CD14-positive monocyte (primary cell): Measurements from ENCODE around the gene KIF3A. TPM values are rescaled to one million over a fixed set of nuclear protein-coding genes. Genes with fewer than 3 reads are reported as not detected.

ENCODE experiments used
- DNase-seq, 3 donors: peaks; one replicate each; pipeline ENCODE4 v3.0.0-alpha.2; 2011 to 2022
- H2AFZ ChIP-seq: 2 replicates; pipeline ENCODE4 v1.6.0; 2012; ENCODE audit warnings: mild to moderate bottlenecking, low read depth, low read length, inconsistent platforms; ENCODE audit not compliant: insufficient read depth, poor library complexity, severe bottlenecking
- H3K27ac ChIP-seq, 2 donors: 1 replicate in 1 of 2; 2 replicates in 1 of 2; pipeline ENCODE4 v1.5.1; 2012 to 2013; ENCODE audit warnings: low read length in 2 of 2, control low read depth in 1 of 2, inconsistent platforms in 1 of 2, low read depth in 1 of 2, mild to moderate bottlenecking in 1 of 2
- H3K27me3 ChIP-seq, 2 donors: one replicate each; pipeline versions ENCODE4 v1.6.0 to v1.6.1; 2011 to 2013; ENCODE audit warnings: low read length in 2 of 2; ENCODE audit not compliant: control insufficient read depth in 2 of 2, insufficient read depth in 2 of 2
- H3K36me3 ChIP-seq, 2 donors: replicated peaks in 1 of 2; 1 replicate in 1 of 2; 2 replicates in 1 of 2; pipeline versions ENCODE4 v1.5.1 to v1.6.1; 2012 to 2013; ENCODE audit warnings: low read length in 2 of 2, control low read depth in 1 of 2, inconsistent platforms in 1 of 2, mild to moderate bottlenecking in 1 of 2; ENCODE audit not compliant: insufficient read depth in 2 of 2, control insufficient read depth in 1 of 2
- H3K4me1 ChIP-seq, 2 donors: 1 replicate in 1 of 2; 2 replicates in 1 of 2; pipeline versions ENCODE4 v1.5.1 to v1.6.1; 2012 to 2013; ENCODE audit warnings: low read length in 2 of 2, control low read depth in 1 of 2, inconsistent platforms in 1 of 2, mild to moderate bottlenecking in 1 of 2, moderate library complexity in 1 of 2; ENCODE audit not compliant: insufficient read depth in 2 of 2, control insufficient read depth in 1 of 2
- H3K4me2 ChIP-seq: replicated peaks from 2 replicates; pipeline ENCODE3; 2012; ENCODE audit warnings: low read length, moderate library complexity, mild to moderate bottlenecking; ENCODE audit not compliant: poor library complexity, severe bottlenecking; ENCODE audit errors: extremely low read depth
- H3K4me3 ChIP-seq, 3 experiments: fragments of 200-600 bp in 1 of 3; sonication (generic) in 1 of 3; replicated peaks in 1 of 3; 1 replicate in 2 of 3; 2 replicates in 1 of 3; pipeline ENCODE4 v1.5.1; 2011 to 2013; ENCODE audit warnings: low read length in 3 of 3, mild to moderate bottlenecking in 3 of 3, control low read depth in 2 of 3, low read depth in 2 of 3, inconsistent platforms in 1 of 3, moderate library complexity in 1 of 3
- H3K79me2 ChIP-seq: 2 replicates; pipeline ENCODE4 v1.6.0; 2012; ENCODE audit warnings: mild to moderate bottlenecking, control low read depth, inconsistent platforms, low read length, moderate library complexity; ENCODE audit not compliant: insufficient read depth
- H3K9ac ChIP-seq: 2 replicates; pipeline ENCODE4 v1.6.0; 2017; ENCODE audit warnings: low read length, mild to moderate bottlenecking; ENCODE audit not compliant: insufficient read depth, poor library complexity, severe bottlenecking
- H3K9me3 ChIP-seq, 2 donors: replicated peaks in 1 of 2; 1 replicate in 1 of 2; 2 replicates in 1 of 2; pipeline versions ENCODE4 v1.5.1 to v1.6.1; 2012 to 2013; ENCODE audit warnings: low read length in 2 of 2, control low read depth in 1 of 2; ENCODE audit not compliant: control insufficient read depth in 1 of 2, insufficient read depth in 1 of 2
- H4K20me1 ChIP-seq: 2 replicates; pipeline ENCODE4 v1.6.0; 2012; ENCODE audit warnings: mild to moderate bottlenecking, low read length, control low read depth, moderate library complexity; ENCODE audit not compliant: insufficient read depth
- H3K27ac Mint-ChIP-seq, 7 donors: one replicate each; pipeline ENCODE4 v1.8.0; 2020; ENCODE audit warnings: mild to moderate bottlenecking in 7 of 7, mixed read lengths in 7 of 7, moderate library complexity in 6 of 7, inconsistent platforms in 2 of 7
- H3K27me3 Mint-ChIP-seq, 3 donors: one replicate each; pipeline ENCODE4 v1.8.0; 2021 to 2022; ENCODE audit warnings: low read depth in 3 of 3, mild to moderate bottlenecking in 3 of 3, mixed read lengths in 3 of 3, moderate library complexity in 3 of 3, inconsistent platforms in 1 of 3
- H3K36me3 Mint-ChIP-seq, 2 donors: one replicate each; pipeline ENCODE4 v1.8.0; 2020; ENCODE audit warnings: mixed read lengths in 2 of 2, inconsistent platforms in 1 of 2, mild to moderate bottlenecking in 1 of 2
- H3K4me1 Mint-ChIP-seq: one replicate; pipeline ENCODE4 v1.8.0; 2020; ENCODE audit warnings: mild to moderate bottlenecking, mixed read lengths
- H3K4me3 Mint-ChIP-seq, 2 donors: one replicate each; pipeline ENCODE4 v1.8.0; 2020; ENCODE audit warnings: mild to moderate bottlenecking in 2 of 2, mixed read lengths in 2 of 2, moderate library complexity in 1 of 2
- H3K9me3 Mint-ChIP-seq, 7 donors: one replicate each; pipeline ENCODE4 v1.8.0; 2020 to 2022; ENCODE audit warnings: mixed read lengths in 7 of 7, mild to moderate bottlenecking in 6 of 7, moderate library complexity in 6 of 7, inconsistent platforms in 2 of 7
- WGBS: methylation state at CpG from one replicate; pipeline ENCODE4 v1.1.5; 2013; ENCODE audit warnings: missing lambda C conversion rate; ENCODE audit not compliant: insufficient coverage; 5-methylcytosine and 5-hydroxymethylcytosine counted together
- intact Hi-C, 2 donors: fragments of 100-400 bp; cut with micrococcal nuclease; formaldehyde crosslinking; loops; one replicate each; pipeline versions ENCODE4 v1.15.0 to v1.15.1; 2023
- polyA plus RNA-seq, 3 donors: library from polyadenylated mRNA; depleted of rRNA in 1 of 3; unstranded in 2 of 3; stranded (reverse) in 1 of 3; fragments of 300-500 nt in 2 of 3; fragments of >200 nt in 1 of 3; fragmentation: Illumina TruSeq in 2 of 3; gene quantifications; 1 replicate in 2 of 3; 2 replicates in 1 of 3; pipeline ENCODE4 v1.2.3, GENCODE V29; 2012 to 2021
- TF ChIP-seq, protein P1 (sequence below): fragments of 200-600 bp; IDR thresholded peaks from one replicate; pipeline ENCODE4 v1.8.0; 2022; ENCODE audit warnings: antibody characterized with exemption, mild to moderate bottlenecking

The KIF3A gene
- polyA plus RNA-seq, 3 donors = 0.68 to 1.3 (median 1.2) TPM

DNA sequence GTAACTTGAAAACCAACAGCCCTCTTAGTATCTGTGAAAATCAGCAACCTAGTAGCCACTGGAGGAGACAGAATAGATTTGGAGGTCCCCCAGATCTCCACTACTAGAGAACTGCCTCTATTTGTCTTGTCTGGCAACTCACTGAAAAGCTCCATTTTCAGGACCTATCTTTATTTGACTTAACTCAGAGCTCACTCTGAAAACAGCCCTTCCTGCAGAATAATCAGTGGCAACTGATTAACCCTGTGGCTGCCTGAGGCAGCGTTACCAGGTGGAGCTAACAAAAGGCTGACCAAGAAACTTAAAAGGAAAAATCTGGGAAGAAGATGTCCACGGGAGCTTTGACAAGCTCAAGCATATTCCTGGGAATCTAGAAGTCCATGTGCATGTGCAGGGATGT is 89.9 kb downstream of the KIF3A start:
- Mint-ChIP-seq H3K4me1 (no peaks in the 10 kb centered on the region), H3K4me3 (no peak overlapping the region), H3K36me3 (peaks cover 13 to 20% of the 10 kb centered on the region in 2 donors), H3K9me3 (peaks cover 5 to 15% (median 14%) of the 10 kb centered on the region in 7 donors), H3K27ac (no peak overlapping the region), H3K27me3 (peaks cover 8 to 14% (median 10%) of the 10 kb centered on the region in 3 donors)
- H3K36me3 ChIP-seq = peaks cover 9 to 10% of the 10 kb centered on the region in 2 donors
- no peaks in the 10 kb centered on the region for H3K79me2 ChIP-seq
- no peak overlapping the region for H3K4me2 ChIP-seq
- peaks cover 2 to 3% of the 10 kb centered on the region in 2 donors for H3K27me3 ChIP-seq
- no peak for DNase-seq
- no peak overlapping the region for H3K9ac ChIP-seq
- no peaks in the 10 kb centered on the region for H4K20me1 ChIP-seq
- H3K9me3 ChIP-seq = peaks cover 0 to 2% of the 10 kb centered on the region in 2 donors
- 100% methylated on average over 1 of the region's 2 CpGs for WGBS
- intact Hi-C loops = no loop called here
- no peak overlapping the region for H3K4me3 ChIP-seq
- no peak overlapping the region for H2AFZ ChIP-seq
- TF ChIP-seq, protein P1, sequence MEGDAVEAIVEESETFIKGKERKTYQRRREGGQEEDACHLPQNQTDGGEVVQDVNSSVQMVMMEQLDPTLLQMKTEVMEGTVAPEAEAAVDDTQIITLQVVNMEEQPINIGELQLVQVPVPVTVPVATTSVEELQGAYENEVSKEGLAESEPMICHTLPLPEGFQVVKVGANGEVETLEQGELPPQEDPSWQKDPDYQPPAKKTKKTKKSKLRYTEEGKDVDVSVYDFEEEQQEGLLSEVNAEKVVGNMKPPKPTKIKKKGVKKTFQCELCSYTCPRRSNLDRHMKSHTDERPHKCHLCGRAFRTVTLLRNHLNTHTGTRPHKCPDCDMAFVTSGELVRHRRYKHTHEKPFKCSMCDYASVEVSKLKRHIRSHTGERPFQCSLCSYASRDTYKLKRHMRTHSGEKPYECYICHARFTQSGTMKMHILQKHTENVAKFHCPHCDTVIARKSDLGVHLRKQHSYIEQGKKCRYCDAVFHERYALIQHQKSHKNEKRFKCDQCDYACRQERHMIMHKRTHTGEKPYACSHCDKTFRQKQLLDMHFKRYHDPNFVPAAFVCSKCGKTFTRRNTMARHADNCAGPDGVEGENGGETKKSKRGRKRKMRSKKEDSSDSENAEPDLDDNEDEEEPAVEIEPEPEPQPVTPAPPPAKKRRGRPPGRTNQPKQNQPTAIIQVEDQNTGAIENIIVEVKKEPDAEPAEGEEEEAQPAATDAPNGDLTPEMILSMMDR = no peak
- H3K27ac ChIP-seq = no peak overlapping the region
- no peaks in the 10 kb centered on the region for H3K4me1 ChIP-seq

DNA sequence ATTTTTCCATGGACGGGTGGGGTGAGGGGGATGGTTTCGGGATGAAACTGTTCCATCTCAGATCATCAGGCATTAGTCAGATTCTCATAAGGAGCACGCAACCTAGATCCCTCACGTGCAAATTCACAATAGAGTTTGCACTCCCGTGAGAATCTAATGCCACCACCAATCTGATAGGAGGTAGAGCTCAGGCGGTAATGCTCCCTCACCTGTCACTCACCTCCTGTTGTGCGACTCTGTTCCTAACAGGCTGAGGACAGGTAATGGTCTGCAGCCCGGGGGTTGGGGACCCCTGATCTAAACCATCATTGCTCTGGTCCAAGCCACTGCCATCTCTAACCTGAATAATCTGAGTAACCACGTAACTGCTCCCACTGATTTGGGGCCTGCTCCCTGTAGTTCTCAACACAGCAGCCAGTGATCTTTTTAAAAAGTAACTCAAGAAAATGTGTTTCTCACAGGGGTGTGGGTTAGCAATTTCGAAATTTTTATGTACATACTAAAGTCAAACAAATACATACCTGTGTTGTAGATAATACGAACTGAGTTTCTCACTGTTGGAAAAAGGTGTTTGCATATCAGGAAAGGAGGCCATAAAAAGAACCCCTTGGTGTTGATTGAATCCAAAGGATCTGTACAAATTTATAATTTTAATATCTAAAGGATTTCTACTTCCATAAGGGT is 90.6 kb downstream of the KIF3A start:
- H2AFZ ChIP-seq = no peak overlapping the region
- H3K36me3 Mint-ChIP-seq = peaks cover 20 to 28% of the 10 kb centered on the region in 2 donors
- 100% methylated on average over 1 of the region's 11 CpGs for WGBS
- H3K9me3 Mint-ChIP-seq = peaks cover 5 to 15% (median 14%) of the 10 kb centered on the region in 7 donors
- no peak overlapping the region for H3K27ac ChIP-seq
- no peaks in the 10 kb centered on the region for H3K4me1 ChIP-seq
- peaks cover 13 to 18% of the 10 kb centered on the region in 2 donors for H3K36me3 ChIP-seq
- no peaks in the 10 kb centered on the region for H4K20me1 ChIP-seq
- H3K79me2 ChIP-seq = no peaks in the 10 kb centered on the region
- H3K9ac ChIP-seq = no peak overlapping the region
- H3K4me3 ChIP-seq = no peak overlapping the region
- no peak overlapping the region for H3K4me2 ChIP-seq
- TF ChIP-seq, protein P1 = no peak
- peaks cover 3 to 7% (median 6%) of the 10 kb centered on the region in 3 donors for H3K27me3 Mint-ChIP-seq
- H3K27ac Mint-ChIP-seq = no peak overlapping the region
- no peak for DNase-seq
- intact Hi-C loops = no loop called here
- no peaks in the 10 kb centered on the region for H3K4me1 Mint-ChIP-seq
- H3K4me3 Mint-ChIP-seq = no peak overlapping the region
- peaks cover 0 to 3% of the 10 kb centered on the region in 2 donors for H3K27me3 ChIP-seq
- peaks cover 0 to 2% of the 10 kb centered on the region in 2 donors for H3K9me3 ChIP-seq
